ENCODE results near the gene TBC1D10B. TPM values are rescaled to one million over a fixed set of nuclear protein-coding genes. Genes with fewer than 3 reads are reported as not detected.
A peak's percentile ranks its signal among the peaks of the same experiment; 100 is the strongest.
"Not testable (repeated sequence)": the region's sequence is repeated elsewhere in the genome, so short reads cannot be mapped to it uniquely, and the experiment has no call there.

TBC1D10B gene
- total RNA-seq, 1 donor from 2014 or later = 22.4 TPM

DNA sequence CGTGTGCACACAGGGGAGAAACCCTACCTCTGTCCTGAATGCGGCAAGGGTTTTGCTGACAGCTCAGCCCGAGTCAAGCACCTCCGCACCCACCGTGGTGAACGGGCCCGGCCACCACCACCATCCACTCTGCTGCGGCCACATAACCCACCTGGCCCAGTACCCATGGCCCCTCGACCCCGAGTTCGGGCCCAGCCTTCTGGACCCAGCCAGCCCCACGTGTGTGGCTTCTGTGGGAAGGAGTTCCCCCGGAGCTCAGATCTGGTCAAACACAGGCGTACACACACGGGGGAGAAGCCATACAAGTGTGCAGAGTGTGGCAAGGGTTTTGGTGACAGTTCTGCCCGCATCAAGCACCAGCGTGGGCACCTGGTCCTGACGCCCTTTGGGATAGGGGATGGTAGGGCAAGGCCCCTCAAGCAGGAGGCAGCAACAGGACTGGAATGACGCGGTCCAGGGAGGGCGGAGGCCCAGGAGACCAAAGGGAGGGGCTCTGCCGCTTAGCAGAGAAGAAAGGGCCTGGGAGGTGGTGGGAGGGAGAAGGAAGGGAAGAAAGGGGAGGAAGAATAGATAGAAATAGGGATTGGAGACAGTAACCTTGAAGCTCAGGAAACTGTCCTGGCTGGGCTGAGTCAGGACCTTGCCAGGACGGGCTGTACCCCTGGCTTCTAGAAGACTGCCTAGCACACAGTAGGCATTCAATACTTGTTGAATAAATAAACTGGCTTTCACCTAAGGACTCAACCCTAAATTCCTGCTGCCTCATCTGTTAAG, 28.6 kb upstream of the TBC1D10B start:
- no peak for DNase-seq (ENCODE audit: low read depth in 2 of 2)

DNA sequence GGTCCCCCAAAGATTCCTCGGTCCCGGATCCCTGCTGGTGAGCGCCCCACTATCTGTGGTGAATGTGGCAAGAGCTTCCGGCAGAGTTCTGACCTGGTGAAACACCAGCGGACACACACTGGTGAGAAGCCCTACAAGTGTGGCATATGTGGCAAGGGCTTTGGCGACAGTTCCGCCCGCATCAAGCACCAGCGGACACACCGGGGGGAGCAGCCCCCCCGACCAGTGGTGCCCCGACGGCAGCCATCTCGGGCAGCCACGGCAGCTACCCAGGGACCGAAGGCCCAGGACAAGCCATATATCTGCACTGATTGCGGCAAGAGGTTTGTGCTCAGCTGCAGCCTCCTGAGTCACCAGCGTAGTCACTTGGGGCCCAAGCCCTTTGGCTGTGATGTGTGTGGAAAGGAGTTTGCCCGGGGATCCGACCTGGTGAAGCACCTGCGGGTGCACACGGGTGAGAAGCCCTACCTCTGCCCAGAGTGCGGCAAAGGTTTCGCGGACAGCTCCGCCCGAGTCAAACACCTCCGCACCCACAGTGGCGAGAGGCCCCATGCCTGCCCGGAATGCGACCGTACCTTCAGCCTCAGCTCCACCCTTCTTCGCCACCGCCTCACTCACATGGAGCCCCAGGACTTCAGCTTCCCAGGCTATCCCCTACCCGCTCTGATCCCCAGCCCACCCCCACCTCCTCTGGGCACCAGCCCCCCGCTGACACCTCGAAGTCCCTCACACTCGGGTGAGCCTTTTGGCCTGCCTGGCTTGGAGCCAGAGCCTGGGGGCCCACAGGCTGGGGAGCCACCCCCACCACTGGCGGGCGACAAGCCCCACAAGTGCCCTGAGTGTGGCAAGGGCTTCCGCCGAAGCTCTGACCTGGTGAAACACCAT, 27.7 kb upstream of the TBC1D10B start:
- DNase-seq (ENCODE audit: low read depth in 2 of 2) = no peak

DNA sequence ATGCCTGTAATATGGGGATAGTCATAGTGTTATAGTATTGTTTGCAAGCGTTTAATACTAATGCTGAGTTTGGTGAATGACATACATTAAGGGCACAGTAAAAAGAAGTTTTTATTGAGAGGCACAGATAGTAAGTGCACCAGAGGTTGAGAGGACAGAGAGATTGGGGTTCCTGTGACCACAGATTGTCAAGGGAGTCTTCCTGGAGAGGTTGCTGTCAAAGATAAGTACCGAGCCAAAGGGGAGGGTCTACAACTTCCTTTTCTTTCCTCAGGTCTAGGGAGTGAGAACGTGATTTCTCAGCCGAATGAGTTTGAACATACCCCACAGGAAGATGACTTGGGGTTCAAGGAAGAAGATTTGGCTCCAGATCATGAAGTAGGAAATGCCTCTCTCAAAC, 26.8 kb upstream of the TBC1D10B start:
- no peak for DNase-seq (ENCODE audit: low read depth in 2 of 2)

DNA sequence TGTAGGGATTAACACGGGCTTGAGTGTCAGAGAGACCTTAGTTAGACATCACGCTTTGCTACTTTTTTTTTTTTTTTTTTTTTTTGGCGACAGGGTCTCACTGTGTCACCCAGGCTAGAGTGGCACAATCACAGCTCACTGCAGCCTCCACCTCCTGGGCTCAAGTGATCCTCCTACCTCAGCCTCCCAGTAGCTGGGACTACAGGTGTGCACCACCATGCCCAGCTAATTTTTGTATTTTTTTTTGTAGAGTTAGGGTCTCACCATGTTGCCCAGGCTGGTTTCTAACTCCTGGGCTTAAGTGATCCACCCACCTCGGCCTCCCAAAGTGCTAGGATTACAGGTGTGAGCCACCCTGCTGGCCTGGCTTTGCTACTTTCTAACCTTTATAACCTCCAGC, 26.3 kb upstream of the TBC1D10B start:
- DNase-seq (ENCODE audit: low read depth in 2 of 2) = not testable (repeated sequence)

DNA sequence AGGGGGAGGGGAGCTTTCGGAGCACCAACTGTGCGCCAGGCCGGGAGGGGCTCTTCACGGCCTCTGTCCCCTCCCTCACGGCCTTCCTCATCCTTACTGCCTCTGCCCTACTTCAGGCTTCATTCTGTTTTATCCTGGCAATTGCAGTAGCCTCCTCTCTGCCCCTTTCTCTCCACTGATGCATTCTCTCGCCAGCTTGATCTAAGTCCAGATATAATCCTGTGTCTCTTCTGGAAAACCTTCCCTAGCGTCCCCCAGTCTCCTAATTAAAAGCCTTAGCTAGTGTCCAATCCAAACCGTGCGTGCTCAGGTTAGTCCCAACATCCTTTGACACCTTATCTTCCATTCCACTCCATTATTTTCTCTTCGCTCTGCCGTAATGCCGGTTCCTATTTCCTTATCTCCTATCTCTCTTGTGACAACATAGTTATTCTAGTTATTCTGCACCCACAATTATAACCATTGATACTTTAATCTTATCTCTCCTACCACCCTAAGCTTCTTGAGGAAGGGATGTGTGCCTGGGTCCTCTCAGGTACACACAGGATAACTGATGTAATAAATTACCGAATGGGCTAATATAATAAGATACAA, 25.8 kb upstream of the TBC1D10B start:
- DNase-seq (ENCODE audit: low read depth in 2 of 2) = peak in 1 of 2 donors; percentile 34

DNA sequence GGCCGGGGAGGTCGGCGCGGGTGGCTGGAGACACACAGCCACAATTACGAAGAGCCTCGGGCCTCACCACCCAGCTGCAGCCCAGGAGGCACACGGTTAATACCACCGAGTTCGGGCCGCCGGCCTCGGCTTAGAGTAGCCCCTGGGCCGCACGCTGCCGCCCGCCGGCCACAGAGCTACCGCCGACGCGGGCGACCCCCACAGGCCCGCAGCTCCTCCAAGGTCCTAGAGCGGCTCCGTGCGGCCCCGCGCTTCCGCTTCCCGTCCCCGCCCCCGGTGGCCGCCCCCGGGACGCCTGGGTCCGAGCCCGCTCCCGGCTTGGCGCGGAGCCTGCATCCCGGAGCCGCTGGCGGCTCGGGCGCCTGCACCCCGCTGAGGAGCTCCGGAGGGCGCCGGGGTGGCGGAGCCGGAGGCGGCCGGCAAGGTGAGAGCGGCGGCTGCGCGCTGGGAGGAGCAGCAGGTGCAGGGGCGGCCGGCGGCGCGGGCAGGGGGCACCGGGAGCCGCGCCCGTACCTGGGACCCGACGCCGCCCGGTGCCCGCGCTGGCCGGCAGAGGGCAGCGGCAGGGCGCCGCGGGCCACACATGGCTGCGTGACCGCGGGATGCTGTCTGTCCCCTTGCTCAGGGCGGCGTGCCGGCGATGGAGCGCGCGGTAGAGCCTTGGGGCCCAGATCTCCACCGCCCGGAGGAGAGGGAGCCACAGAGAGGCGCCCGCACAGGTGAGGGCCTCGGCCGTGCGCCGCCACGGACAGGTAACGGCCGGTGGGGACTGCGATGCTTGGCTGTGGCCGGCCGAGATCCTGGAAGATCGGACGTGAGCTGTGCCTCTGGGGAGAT, 25.1 kb upstream of the TBC1D10B start, which contains the start of gene ZNF48:
TSS of gene ZNF48 (plus strand) at position 266 of the 837 bp plus-strand sequence. CDS start at position 641, 375 bp downstream.
- DNase-seq (ENCODE audit: low read depth in 2 of 2) = peak; percentile 93 to 96

DNA sequence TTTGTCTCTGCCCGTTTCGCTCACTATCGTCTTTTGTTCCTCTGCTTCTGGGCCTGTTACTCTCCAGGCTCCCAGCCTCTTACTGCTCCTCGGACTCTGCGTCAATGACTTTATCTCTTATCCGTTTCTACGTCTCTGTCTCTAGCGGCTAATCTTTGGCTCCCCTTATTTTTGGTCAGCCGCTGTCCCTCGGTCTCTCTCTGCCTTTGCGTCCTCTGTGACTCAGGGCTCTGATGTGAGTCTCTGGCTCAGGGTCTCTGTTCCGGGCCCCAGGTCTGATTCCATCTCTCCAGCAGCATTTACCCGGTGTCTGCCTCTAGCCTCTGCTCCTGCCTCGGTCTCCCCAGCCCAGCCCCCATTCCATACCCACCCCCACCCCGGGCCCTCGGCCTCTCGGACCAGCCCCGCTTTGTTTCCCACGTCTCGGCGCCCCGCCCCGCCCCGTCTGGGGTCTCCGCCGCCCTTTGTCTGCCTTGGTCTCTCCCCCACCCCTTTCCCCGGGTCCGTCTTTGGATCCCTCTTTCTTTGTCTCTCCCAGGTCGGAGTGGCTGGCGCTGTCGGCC, 24.4 kb upstream of the TBC1D10B start:
- DNase-seq (ENCODE audit: low read depth in 2 of 2) = peak in 1 of 2 donors; percentile 22

DNA sequence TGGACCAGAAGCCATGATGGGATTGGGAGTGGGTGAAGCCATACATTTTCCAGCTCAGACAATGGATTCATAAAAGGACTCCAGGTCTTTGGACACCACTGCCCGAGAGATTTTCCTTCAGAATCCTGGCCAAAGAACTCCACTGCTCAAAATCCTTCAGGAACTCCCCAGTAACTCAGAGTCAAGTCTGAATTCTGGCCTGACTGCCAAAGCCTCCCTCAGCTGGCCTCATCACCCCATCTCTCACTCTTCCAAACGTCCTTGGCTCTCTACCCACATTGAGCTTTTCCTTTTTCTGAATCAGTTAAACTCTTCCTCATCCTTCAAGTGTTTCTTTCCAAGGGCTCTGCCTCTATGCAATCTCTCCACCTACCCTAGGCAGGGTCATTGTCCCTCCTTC, 13.2 kb upstream of the TBC1D10B start:
- DNase-seq (ENCODE audit: low read depth in 2 of 2) = no peak

DNA sequence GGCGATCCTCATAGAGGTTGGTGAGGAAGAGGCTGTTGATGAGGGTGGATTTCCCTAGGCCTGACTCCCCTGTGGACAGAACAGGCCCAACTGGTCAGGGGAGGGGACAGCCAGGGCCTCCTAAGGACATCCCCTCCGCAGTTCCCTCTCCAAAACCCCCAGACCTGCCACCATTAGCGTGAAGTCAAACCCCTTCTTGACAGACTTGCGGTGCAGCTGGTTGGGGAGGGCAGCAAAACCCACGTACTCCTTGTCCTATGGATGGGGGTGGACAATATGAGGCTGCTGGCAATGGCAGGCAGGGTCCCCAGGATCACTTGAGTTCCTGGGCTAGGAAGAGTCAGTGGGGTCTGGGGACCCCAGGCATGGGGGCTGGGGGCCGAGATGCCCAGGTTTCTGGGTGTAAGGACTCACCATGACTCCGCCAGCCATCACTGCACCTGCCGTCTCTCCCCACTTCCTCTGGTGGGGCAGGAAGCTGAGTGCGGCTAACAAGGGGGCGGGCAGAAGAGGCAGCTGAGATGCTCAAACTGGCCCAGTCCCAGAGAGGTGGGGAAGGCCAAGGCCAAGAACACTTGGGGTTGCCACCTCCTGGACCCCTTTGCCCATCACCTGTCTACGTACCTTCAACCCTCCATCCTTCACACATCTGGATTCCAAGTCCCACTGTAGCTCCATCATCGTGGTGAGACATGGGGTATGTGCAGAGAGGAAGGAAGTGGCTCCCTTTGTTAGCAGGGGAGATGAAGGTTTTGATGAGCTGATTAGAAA, 12.0 kb upstream of the TBC1D10B start, which contains the start of gene SEPTIN1:
TSS of gene SEPTIN1 (minus strand) at position 451 of the 771 bp plus-strand sequence. CDS start at position 432, 19 bp downstream.
- DNase-seq (ENCODE audit: low read depth in 2 of 2) = no peak

DNA sequence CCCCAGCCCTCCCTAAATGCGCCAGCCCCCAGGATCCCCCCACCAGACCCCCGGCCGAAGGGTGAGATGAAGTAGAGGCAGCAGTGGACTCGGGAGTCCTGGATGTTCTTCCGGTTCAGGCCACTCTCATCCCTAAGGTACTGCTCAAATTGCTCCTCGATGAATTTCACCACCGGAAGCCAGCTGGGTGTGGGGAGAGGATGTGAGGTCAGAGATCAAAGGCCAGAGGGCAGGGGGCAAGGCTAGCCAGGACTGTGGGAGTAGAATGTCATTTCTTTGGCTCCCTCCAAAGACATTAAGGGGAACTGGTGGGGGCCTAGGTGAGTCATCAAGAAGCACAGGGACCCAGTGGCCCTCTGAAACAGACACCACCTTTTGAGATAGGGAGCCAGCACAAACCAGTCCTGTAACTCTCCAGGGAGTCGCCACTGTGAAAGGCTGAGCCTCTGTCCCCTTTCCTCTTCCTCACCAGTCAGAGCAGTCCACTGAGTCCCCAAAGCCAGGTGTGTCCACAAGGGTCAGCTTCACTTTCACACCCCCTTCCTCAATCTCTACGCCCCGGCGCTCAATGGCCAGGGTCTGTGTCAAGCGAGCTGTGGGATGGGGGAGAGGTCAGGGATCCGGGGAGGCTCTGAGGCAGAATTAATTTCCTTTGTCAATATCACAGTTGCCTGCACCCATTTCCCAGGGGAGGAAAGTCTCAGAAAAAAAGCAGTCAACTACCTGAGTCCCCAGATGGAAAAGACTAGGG, 11.2 kb upstream of the TBC1D10B start:
- no peak for DNase-seq (ENCODE audit: low read depth in 2 of 2)

DNA sequence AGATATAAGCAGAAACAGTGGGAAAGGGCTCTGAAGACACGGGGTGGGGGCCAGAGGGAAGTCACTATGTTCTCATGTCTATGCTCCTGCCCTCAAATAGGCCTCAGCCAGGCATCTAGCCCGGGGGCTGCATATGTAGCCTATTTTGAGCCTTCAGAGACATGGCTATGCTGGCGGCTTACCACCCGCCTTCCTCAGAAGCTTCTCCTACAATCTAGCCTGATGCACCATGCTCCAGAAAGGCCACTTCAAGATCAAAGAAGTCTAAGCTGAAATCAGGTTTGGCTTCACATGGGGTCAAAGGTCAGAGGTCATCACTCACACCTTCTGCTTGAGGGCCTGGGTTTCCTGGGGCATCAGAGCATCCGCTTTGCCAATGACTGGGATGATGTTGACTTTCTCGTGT, 10.5 kb upstream of the TBC1D10B start:
- DNase-seq (ENCODE audit: low read depth in 2 of 2) = no peak

DNA sequence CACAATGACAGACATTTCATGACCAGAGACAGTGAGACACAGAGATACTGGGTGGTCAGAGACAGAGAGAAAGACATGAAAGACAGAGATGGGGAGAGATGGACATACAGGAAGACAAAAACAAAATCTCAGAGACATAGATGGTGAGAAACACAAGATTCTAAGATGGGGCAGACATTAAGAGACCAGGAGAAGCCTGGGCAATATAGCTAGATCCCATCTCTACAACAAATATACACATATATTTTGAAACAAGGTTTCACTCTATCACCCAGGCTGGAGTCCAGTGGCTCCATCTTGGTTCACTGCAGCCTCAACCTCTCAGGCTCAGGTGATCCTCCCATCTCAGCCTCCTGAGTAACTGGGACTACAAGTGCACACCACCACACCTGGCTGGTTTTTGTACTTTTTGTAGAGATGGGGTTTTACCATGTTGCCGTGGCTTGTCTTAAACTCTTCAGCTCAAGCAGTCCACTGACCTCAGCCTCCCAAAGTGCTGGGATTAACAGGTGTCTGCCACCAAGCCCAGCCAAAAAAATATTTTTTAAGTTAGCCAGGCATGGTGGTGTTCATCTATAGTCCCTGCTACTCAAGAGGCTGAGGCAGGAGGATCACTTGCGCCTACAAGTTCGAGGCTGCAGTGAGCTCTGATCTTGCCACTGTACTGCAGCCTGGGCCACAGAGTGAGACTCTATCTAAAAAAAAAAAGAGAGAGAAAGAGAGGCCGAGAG, 9.9 kb upstream of the TBC1D10B start:
- DNase-seq (ENCODE audit: low read depth in 2 of 2) = no peak

DNA sequence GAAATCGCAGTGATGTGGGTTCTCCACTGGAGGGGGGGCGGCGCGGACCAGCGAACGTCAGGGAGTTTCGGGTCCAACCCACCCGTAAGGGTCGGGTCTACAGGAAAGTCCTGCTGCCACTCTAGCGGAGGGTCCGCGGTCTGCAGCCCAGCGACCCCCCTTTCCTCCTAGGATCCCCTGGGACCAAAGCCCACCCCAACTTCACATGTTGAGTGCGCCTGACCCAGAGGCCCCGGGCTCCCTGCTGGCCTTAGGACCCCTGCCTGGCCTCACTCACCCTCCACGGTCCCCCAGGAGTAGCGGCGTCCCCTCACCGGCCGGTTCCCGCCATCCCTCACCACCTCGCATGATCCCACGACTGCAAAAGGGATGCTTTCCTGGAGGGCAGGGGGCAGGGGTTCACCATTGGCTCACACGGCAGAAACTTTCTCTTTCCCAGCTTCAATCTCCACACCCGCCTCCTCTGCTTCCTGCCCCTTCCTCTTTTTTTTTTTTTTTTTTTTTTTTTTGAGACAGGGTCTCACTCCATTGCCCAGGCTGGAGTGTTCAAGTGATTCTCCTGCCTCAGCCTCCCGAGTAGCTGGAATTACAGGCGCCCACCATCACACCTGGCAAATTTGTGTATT, 9.0 kb upstream of the TBC1D10B start:
- DNase-seq (ENCODE audit: low read depth in 2 of 2) = no peak

DNA sequence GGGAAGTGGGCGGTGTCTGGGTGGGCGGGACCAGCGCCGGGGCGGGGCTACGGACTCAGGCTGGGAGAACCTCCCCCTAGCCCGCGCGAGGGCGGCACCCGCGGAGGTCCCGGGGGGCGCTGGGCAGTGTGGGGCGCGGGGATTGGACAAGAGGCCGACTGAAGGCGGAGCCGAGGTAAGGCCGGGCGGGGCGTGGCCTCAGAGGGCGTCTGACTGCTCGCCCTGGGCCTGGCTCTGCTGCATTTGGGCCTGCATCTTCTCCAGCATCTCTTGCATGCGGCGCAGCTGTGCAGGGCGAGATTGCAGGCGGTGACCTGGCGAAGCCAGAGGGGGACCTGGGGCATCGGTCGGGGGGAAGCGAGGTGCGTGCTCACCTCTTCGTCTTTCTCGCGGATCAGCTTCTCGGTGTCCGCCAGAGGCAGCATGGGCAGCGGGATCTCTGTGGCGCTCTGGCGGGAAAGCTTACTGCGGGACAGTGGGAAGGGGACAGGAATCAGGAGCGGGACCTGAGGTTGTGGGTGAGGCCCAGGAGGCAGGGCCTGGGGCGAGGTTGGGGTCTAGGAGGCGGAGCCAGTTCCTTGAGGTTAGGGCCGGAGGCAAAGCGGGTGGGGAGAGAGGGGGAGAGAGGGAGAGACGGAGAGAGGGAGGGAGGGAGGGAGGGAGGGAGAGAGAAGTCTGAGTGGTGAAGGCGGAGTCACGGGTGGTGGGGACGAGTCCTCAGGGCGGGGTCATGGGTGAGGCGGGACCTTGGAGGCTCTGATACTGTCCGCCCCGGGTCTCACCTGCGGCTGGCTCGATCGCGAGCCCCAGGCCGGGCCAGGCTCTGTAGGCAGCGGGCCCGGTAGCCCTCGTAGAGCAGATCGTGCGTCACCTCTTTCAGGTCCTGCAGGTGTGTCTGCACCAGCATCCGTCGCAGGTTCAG, 8.2 kb upstream of the TBC1D10B start:
- peak; percentile 98 to 99 for DNase-seq (ENCODE audit: low read depth in 2 of 2)

DNA sequence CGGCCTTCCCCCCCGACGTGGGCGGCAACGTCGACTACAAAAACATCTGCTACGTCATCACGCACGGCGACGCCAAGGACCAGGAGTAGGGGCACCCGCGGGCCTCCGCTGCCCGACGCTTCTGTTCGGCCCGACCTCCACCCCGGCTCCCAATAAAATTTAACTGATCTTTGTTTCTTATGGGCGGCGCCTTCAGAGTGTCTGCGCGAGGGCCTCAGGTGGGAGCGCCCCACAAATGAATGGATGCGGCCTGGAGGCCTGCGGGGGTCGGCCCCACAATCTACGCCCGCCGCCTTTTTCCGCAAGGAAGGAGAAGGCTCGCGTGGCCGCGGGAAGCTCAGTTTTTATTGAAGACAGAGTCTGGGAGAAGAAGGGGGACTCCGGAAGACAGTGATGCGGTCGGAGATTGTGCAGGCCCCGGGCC, 7.5 kb upstream of the TBC1D10B start:
- DNase-seq (ENCODE audit: low read depth in 2 of 2) = peak; percentile 93 to 95

DNA sequence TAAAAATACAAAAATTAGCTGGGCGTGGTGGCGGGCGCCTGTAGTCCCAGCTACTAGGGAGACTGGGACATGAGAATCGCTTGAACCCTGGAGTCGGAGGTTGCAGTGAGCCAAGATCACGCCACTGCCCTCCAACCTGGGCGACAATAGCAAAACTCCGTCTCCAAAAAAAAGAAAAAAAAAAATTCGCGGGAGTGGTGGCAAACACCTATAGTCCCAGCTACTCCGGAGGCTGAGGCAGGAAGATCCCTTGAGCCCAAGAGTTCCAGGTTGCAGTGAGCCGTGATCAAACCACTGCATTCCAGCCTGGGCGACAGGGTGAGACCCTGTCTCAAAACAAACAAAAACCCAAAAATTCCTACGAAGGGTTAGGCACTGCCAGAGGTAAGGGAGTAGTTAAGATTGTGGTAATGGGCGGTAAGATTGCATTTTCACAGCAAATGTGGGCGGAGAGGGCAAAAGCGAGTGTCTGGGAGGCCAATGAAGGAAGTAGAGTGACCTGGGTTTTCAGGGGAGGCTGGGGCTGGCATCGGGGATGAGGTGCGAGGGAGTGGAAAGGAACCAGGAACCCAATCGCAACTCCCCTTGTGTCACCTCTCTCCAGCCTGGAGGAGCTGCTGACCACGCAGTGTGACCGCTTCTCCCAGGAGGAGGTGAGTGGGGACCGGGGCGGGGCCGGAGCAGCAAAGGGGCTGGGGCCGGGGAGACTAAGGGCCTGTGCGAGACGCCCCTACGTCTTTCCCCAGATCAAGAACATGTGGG, 6.9 kb upstream of the TBC1D10B start:
- no peak for DNase-seq (ENCODE audit: low read depth in 2 of 2)

Measured in lung microvascular endothelial cell (primary cell).